ENCODE results near the gene LRRC43.

DNA sequence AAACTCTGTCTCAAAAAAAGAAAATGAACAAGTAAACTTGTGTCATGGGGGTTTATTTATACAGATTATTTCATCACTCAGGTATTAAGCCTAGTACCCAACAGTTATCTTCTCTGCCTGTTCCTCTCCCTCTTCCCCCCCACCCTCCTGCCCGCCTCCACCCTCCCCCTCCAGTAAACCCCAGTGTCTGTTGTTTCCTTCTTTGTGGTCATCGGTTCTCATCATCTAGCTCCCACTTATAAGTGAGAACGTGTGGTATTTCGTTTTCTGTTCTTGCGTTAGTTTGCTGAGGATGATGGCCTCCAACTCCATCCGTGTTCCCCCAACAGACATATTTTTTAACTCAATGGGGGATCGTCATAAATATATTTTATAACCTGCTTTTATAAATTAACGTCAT, 21.2 kb upstream of the LRRC43 start:
- TF ChIP-seq CTCF (conservative IDR thresholded peaks at IDR 0.05; ENCODE audit: low read depth, low read length) (no peak), MXI1 (IDR thresholded peaks at IDR 0.05; ENCODE audit: borderline replicate concordance, low read depth, low read length) (no peak), POLR2A (IDR thresholded peaks at IDR 0.05; ENCODE audit: low read depth, low read length) (no peak), RCOR1 (IDR thresholded peaks at IDR 0.05; ENCODE audit: insufficient replicate concordance, low read length) (no peak), USF2 (IDR thresholded peaks at IDR 0.05; ENCODE audit: low read depth, low read length) (no peak), BHLHE40 (IDR thresholded peaks at IDR 0.05; ENCODE audit: low read depth, low read length) (no peak), CHD1 (IDR thresholded peaks at IDR 0.05; ENCODE audit: low read depth, low read length) (no peak), NFE2L2 (IDR thresholded peaks at IDR 0.05; ENCODE audit: low read depth, low read length) (no peak), MAFK (IDR thresholded peaks at IDR 0.05; ENCODE audit: low read depth, low read length) (no peak), FOS (IDR thresholded peaks at IDR 0.05; ENCODE audit: low read depth, low read length) (no peak), MAZ (IDR thresholded peaks at IDR 0.05; ENCODE audit: borderline replicate concordance, low read depth, low read length) (no peak)

Measured in IMR-90 (cell line).